Measurements from ENCODE around the gene SLC26A4.

Gene SLC26A4

GRCh38 chr7:107660381-107661080, at the start of gene SLC26A4:
SLC26A4 (plus strand) TSS chr7:107660828; CDS start chr7:107661642, 814 bp downstream.
- Histone ChIP-seq H3K27me3 (ENCODE audit: control insufficient read depth, insufficient read depth, low read length) (peaks cover 14% of the 10 kb centered on the region), H3K4me3 (ENCODE audit: low read length) (peak within 1 kb of the TSS; percentile 67), H3K4me1 (ENCODE audit: control insufficient read depth, insufficient read depth, low read length) (no peaks in the 10 kb centered on the region), H3K9ac (ENCODE audit: low read length) (no peak within 1 kb of the TSS), H3K27ac (ENCODE audit: low read depth, low read length) (no peak within 1 kb of the TSS), H3K36me3 (ENCODE audit: control insufficient read depth, insufficient read depth, low read length) (no peaks in the 10 kb centered on the region)

GRCh38 chr7:107613439-107613838, 47.2 kb upstream of the SLC26A4 start:
- Histone ChIP-seq H3K9ac (ENCODE audit: low read length) (no peak overlapping the region), H3K27ac (ENCODE audit: low read depth, low read length) (no peak overlapping the region)

GRCh38 chr7:107613948-107614347, 46.7 kb upstream of the SLC26A4 start:
- Histone ChIP-seq H3K4me1 (ENCODE audit: control insufficient read depth, insufficient read depth, low read length) (peaks cover 3% of the 10 kb centered on the region), H3K4me3 (ENCODE audit: low read length) (no peak overlapping the region), H3K27ac (ENCODE audit: low read depth, low read length) (no peak overlapping the region), H3K36me3 (ENCODE audit: control insufficient read depth, insufficient read depth, low read length) (peaks cover 10% of the 10 kb centered on the region), H3K9ac (ENCODE audit: low read length) (no peak overlapping the region), H3K27me3 (ENCODE audit: control insufficient read depth, insufficient read depth, low read length) (no peaks in the 10 kb centered on the region)

More at GRCh38 chr7:107613439-107613838, 47.2 kb upstream of the SLC26A4 start:
- Histone ChIP-seq H3K27me3 (ENCODE audit: control insufficient read depth, insufficient read depth, low read length) (no peaks in the 10 kb centered on the region), H3K4me3 (ENCODE audit: low read length) (no peak overlapping the region), H3K4me1 (ENCODE audit: control insufficient read depth, insufficient read depth, low read length) (peaks cover 3% of the 10 kb centered on the region), H3K36me3 (ENCODE audit: control insufficient read depth, insufficient read depth, low read length) (peaks cover 10% of the 10 kb centered on the region)

- Histone ChIP-seq H3K27me3 (ENCODE audit: control insufficient read depth, insufficient read depth, low read length) (no peaks in the 10 kb centered on the region), H3K4me1 (ENCODE audit: control insufficient read depth, insufficient read depth, low read length) (peaks cover 3% of the 10 kb centered on the region), H3K36me3 (ENCODE audit: control insufficient read depth, insufficient read depth, low read length) (peaks cover 10% of the 10 kb centered on the region), H3K27ac (ENCODE audit: low read depth, low read length) (no peak overlapping the region), H3K9ac (ENCODE audit: low read length) (no peak overlapping the region), H3K4me3 (ENCODE audit: low read length) (no peak overlapping the region)
These were observed 46.2 kb upstream of the SLC26A4 start for GRCh38 chr7:107614425-107614824.

- H3K36me3 ChIP-seq (ENCODE audit: control insufficient read depth, insufficient read depth, low read length): peaks cover 14% of the 10 kb centered on the region
- H3K4me1 ChIP-seq (ENCODE audit: control insufficient read depth, insufficient read depth, low read length): no peaks in the 10 kb centered on the region
These were observed 44.5 kb upstream of the SLC26A4 start for GRCh38 chr7:107615910-107616680.

GRCh38 chr7:107622429-107622828, 38.2 kb upstream of the SLC26A4 start:
- H3K9ac ChIP-seq (ENCODE audit: low read length): no peak overlapping the region
- H3K36me3 ChIP-seq (ENCODE audit: control insufficient read depth, insufficient read depth, low read length): peaks cover 4% of the 10 kb centered on the region
- H3K4me3 ChIP-seq (ENCODE audit: low read length): no peak overlapping the region
- no peaks in the 10 kb centered on the region for H3K27me3 ChIP-seq (ENCODE audit: control insufficient read depth, insufficient read depth, low read length)
- H3K4me1 ChIP-seq (ENCODE audit: control insufficient read depth, insufficient read depth, low read length): no peaks in the 10 kb centered on the region
- no peak overlapping the region for H3K27ac ChIP-seq (ENCODE audit: low read depth, low read length)

More at GRCh38 chr7:107615910-107616680, 44.5 kb upstream of the SLC26A4 start:
- no peak overlapping the region for H3K27ac ChIP-seq (ENCODE audit: low read depth, low read length)
- no peak overlapping the region for H3K4me3 ChIP-seq (ENCODE audit: low read length)
- H3K27me3 ChIP-seq (ENCODE audit: control insufficient read depth, insufficient read depth, low read length): no peaks in the 10 kb centered on the region
- H3K9ac ChIP-seq (ENCODE audit: low read length): no peak overlapping the region

- no peak overlapping the region for H3K27ac ChIP-seq (ENCODE audit: low read depth, low read length)
- no peaks in the 10 kb centered on the region for H3K4me1 ChIP-seq (ENCODE audit: control insufficient read depth, insufficient read depth, low read length)
- no peak overlapping the region for H3K9ac ChIP-seq (ENCODE audit: low read length)
- no peak overlapping the region for H3K4me3 ChIP-seq (ENCODE audit: low read length)
- H3K27me3 ChIP-seq (ENCODE audit: control insufficient read depth, insufficient read depth, low read length): no peaks in the 10 kb centered on the region
- H3K36me3 ChIP-seq (ENCODE audit: control insufficient read depth, insufficient read depth, low read length): peaks cover 4% of the 10 kb centered on the region
These were observed 37.7 kb upstream of the SLC26A4 start for GRCh38 chr7:107622894-107623293.

GRCh38 chr7:107627002-107627401, 33.6 kb upstream of the SLC26A4 start:
- Histone ChIP-seq H3K4me1 (ENCODE audit: control insufficient read depth, insufficient read depth, low read length) (no peaks in the 10 kb centered on the region), H3K4me3 (ENCODE audit: low read length) (no peak overlapping the region), H3K36me3 (ENCODE audit: control insufficient read depth, insufficient read depth, low read length) (peaks cover 3% of the 10 kb centered on the region), H3K9ac (ENCODE audit: low read length) (no peak overlapping the region), H3K27me3 (ENCODE audit: control insufficient read depth, insufficient read depth, low read length) (no peaks in the 10 kb centered on the region), H3K27ac (ENCODE audit: low read depth, low read length) (no peak overlapping the region)

GRCh38 chr7:107628461-107629064, 32.1 kb upstream of the SLC26A4 start:
- peaks cover 3% of the 10 kb centered on the region for H3K36me3 ChIP-seq (ENCODE audit: control insufficient read depth, insufficient read depth, low read length)
- no peak overlapping the region for H3K27ac ChIP-seq (ENCODE audit: low read depth, low read length)
- H3K27me3 ChIP-seq (ENCODE audit: control insufficient read depth, insufficient read depth, low read length): no peaks in the 10 kb centered on the region

GRCh38 chr7:107630342-107630741, 30.3 kb upstream of the SLC26A4 start:
- Histone ChIP-seq H3K4me3 (ENCODE audit: low read length) (no peak overlapping the region), H3K27ac (ENCODE audit: low read depth, low read length) (no peak overlapping the region), H3K36me3 (ENCODE audit: control insufficient read depth, insufficient read depth, low read length) (peaks cover 3% of the 10 kb centered on the region), H3K27me3 (ENCODE audit: control insufficient read depth, insufficient read depth, low read length) (no peaks in the 10 kb centered on the region), H3K4me1 (ENCODE audit: control insufficient read depth, insufficient read depth, low read length) (no peaks in the 10 kb centered on the region), H3K9ac (ENCODE audit: low read length) (no peak overlapping the region)

More at GRCh38 chr7:107628461-107629064, 32.1 kb upstream of the SLC26A4 start:
- Histone ChIP-seq H3K4me3 (ENCODE audit: low read length) (no peak overlapping the region), H3K4me1 (ENCODE audit: control insufficient read depth, insufficient read depth, low read length) (no peaks in the 10 kb centered on the region), H3K9ac (ENCODE audit: low read length) (no peak overlapping the region)

GRCh38 chr7:107631588-107632491, 28.8 kb upstream of the SLC26A4 start:
- no peak overlapping the region for H3K9ac ChIP-seq (ENCODE audit: low read length)
- H3K36me3 ChIP-seq (ENCODE audit: control insufficient read depth, insufficient read depth, low read length): peaks cover 3% of the 10 kb centered on the region
- no peaks in the 10 kb centered on the region for H3K4me1 ChIP-seq (ENCODE audit: control insufficient read depth, insufficient read depth, low read length)
- H3K4me3 ChIP-seq (ENCODE audit: low read length): no peak overlapping the region
- no peaks in the 10 kb centered on the region for H3K27me3 ChIP-seq (ENCODE audit: control insufficient read depth, insufficient read depth, low read length)
- no peak overlapping the region for H3K27ac ChIP-seq (ENCODE audit: low read depth, low read length)

- H3K27me3 ChIP-seq (ENCODE audit: control insufficient read depth, insufficient read depth, low read length): no peaks in the 10 kb centered on the region
- H3K36me3 ChIP-seq (ENCODE audit: control insufficient read depth, insufficient read depth, low read length): peaks cover 3% of the 10 kb centered on the region
- no peaks in the 10 kb centered on the region for H3K4me1 ChIP-seq (ENCODE audit: control insufficient read depth, insufficient read depth, low read length)
- H3K27ac ChIP-seq (ENCODE audit: low read depth, low read length): no peak overlapping the region
- H3K4me3 ChIP-seq (ENCODE audit: low read length): no peak overlapping the region
- H3K9ac ChIP-seq (ENCODE audit: low read length): no peak overlapping the region
These were observed 28.1 kb upstream of the SLC26A4 start for GRCh38 chr7:107632492-107632865.

Measured in rectal smooth muscle tissue (tissue), 1 donor.